Stimulated activated CD4-positive, alpha-beta T cell treated with anti-CD3 and anti-CD28 coated beads, Interleukin-12 subunit alpha, Interleukin-12 subunit beta, amount 100 ng/mL, for 4 hours (primary cell): ENCODE results near the gene TATDN3.
"Not testable (repeated sequence)": the region's sequence is repeated elsewhere in the genome, so short reads cannot be mapped to it uniquely, and the experiment has no call there.

ENCODE experiments used
- DNase-seq: peaks from one replicate; pipeline ENCODE4 v3.0.0-alpha.2; 2020

The TATDN3 gene

GRCh38 chr1:212791676-212792395 lies at the start of gene TATDN3, which contains the start of gene NSL1:
Gene TATDN3, plus strand, starts transcription at chr1:212791894. Its CDS starts 28 bp downstream, at chr1:212791922.
Gene NSL1, minus strand, starts transcription at chr1:212791777. Its CDS starts 14 bp downstream, at chr1:212791763.
- peak; percentile 96 for DNase-seq

- DNase-seq: no peak
Observed at GRCh38 chr1:212743901-212744475, 47.7 kb upstream of the TATDN3 start.

- no peak for DNase-seq
Observed at GRCh38 chr1:212745303-212745702, 46.4 kb upstream of the TATDN3 start.

GRCh38 chr1:212746546-212746945 lies 45.1 kb upstream of the TATDN3 start:
- no peak for DNase-seq

- no peak for DNase-seq
Observed at GRCh38 chr1:212749821-212750535, 41.7 kb upstream of the TATDN3 start.

- no peak for DNase-seq
Observed at GRCh38 chr1:212752252-212752933, 39.3 kb upstream of the TATDN3 start.

- DNase-seq: no peak
Observed at GRCh38 chr1:212752934-212753497, 38.7 kb upstream of the TATDN3 start.

GRCh38 chr1:212753749-212754148 lies 37.9 kb upstream of the TATDN3 start:
- no peak for DNase-seq

- DNase-seq: no peak
Observed at GRCh38 chr1:212754193-212754592, 37.5 kb upstream of the TATDN3 start.

- DNase-seq: no peak
Observed at GRCh38 chr1:212754680-212755079, 37.0 kb upstream of the TATDN3 start.

- no peak for DNase-seq
Observed at GRCh38 chr1:212759683-212760082, 32.0 kb upstream of the TATDN3 start.

- peak; percentile 58 for DNase-seq
Observed at GRCh38 chr1:212760126-212760823, 31.4 kb upstream of the TATDN3 start.

GRCh38 chr1:212762234-212762633 lies 29.5 kb upstream of the TATDN3 start:
- no peak for DNase-seq

GRCh38 chr1:212762839-212763238 lies 28.9 kb upstream of the TATDN3 start:
- no peak for DNase-seq

GRCh38 chr1:212764718-212765281 lies 26.9 kb upstream of the TATDN3 start:
- DNase-seq: not testable (repeated sequence)

- DNase-seq: not testable (repeated sequence)
Observed at GRCh38 chr1:212766825-212767224, 24.9 kb upstream of the TATDN3 start.

- no peak for DNase-seq
Observed at GRCh38 chr1:212769459-212770167, 22.1 kb upstream of the TATDN3 start.

- no peak for DNase-seq
Observed at GRCh38 chr1:212771341-212771740, 20.4 kb upstream of the TATDN3 start.

GRCh38 chr1:212773011-212773410 lies 18.7 kb upstream of the TATDN3 start:
- DNase-seq: no peak

- DNase-seq: no peak
Observed at GRCh38 chr1:212774584-212774983, 17.1 kb upstream of the TATDN3 start.

- DNase-seq: no peak
Observed at GRCh38 chr1:212775241-212775640, 16.5 kb upstream of the TATDN3 start.
